NCI-H1417 treated with DMSO at 0.1 percent for 48 hours (cell line): ENCODE results near the gene TBXAS1.

Experiments
- DNase-seq: peaks from one replicate; lab custom pipeline; 2025; lab: John Stamatoyannopoulos, UW

The TBXAS1 gene

GRCh38 chr7:139855498-139856270 is 26.6 kb downstream of the TBXAS1 start:
- no peak for DNase-seq

GRCh38 chr7:139857791-139858190 is 28.7 kb downstream of the TBXAS1 start:
- DNase-seq, result no peak

- DNase-seq, result no peak
These were observed 31.2 kb downstream of the TBXAS1 start for GRCh38 chr7:139860090-139860775.

GRCh38 chr7:139861803-139862202 is 32.7 kb downstream of the TBXAS1 start:
- no peak for DNase-seq

- DNase-seq, result no peak
These were observed 37.2 kb downstream of the TBXAS1 start for GRCh38 chr7:139866047-139866837.

GRCh38 chr7:139867847-139868246 is 38.8 kb downstream of the TBXAS1 start:
- DNase-seq, result no peak

- no peak for DNase-seq
These were observed 40.8 kb downstream of the TBXAS1 start for GRCh38 chr7:139869886-139870285.

- DNase-seq, result no peak
These were observed 41.3 kb downstream of the TBXAS1 start for GRCh38 chr7:139870380-139870779.

GRCh38 chr7:139871331-139871730 is 42.3 kb downstream of the TBXAS1 start:
- DNase-seq, result no peak

- DNase-seq, result no peak
These were observed 42.8 kb downstream of the TBXAS1 start for GRCh38 chr7:139871820-139872219.

- DNase-seq, result no peak
These were observed 44.7 kb downstream of the TBXAS1 start for GRCh38 chr7:139873593-139874301.

- no peak for DNase-seq
These were observed 45.2 kb downstream of the TBXAS1 start for GRCh38 chr7:139874302-139874629.

- no peak for DNase-seq
These were observed 46.8 kb downstream of the TBXAS1 start for GRCh38 chr7:139875821-139876241.

- DNase-seq, result no peak
These were observed 47.7 kb downstream of the TBXAS1 start for GRCh38 chr7:139876622-139877283.

- no peak for DNase-seq
These were observed 54.8 kb downstream of the TBXAS1 start for GRCh38 chr7:139883814-139884213.

- no peak for DNase-seq
These were observed 55.4 kb downstream of the TBXAS1 start for GRCh38 chr7:139884441-139884840.

- DNase-seq, result no peak
These were observed 56.4 kb downstream of the TBXAS1 start for GRCh38 chr7:139885511-139885910.

GRCh38 chr7:139886206-139886605 is 57.1 kb downstream of the TBXAS1 start:
- DNase-seq, result no peak

GRCh38 chr7:139886899-139887298 is 57.8 kb downstream of the TBXAS1 start:
- DNase-seq, result no peak

GRCh38 chr7:139887992-139888481 is 59.0 kb downstream of the TBXAS1 start:
- no peak for DNase-seq

- DNase-seq, result no peak
These were observed 60.3 kb downstream of the TBXAS1 start for GRCh38 chr7:139889186-139889871.
